Activated gamma-delta T cell treated with anti-CD3 and anti-CD28 coated beads, Interleukin-2, amount 50 U/mL, for 16 hours (primary cell): Measurements from ENCODE around the gene SNRPN.
"Not testable (repeated sequence)": the region's sequence is repeated elsewhere in the genome, so short reads cannot be mapped to it uniquely, and the experiment has no call there.

Source experiments
- DNase-seq: peaks from one replicate; pipeline ENCODE4 v3.0.0-alpha.2; 2020; ENCODE audit warnings: low read depth

The SNRPN gene

DNA sequence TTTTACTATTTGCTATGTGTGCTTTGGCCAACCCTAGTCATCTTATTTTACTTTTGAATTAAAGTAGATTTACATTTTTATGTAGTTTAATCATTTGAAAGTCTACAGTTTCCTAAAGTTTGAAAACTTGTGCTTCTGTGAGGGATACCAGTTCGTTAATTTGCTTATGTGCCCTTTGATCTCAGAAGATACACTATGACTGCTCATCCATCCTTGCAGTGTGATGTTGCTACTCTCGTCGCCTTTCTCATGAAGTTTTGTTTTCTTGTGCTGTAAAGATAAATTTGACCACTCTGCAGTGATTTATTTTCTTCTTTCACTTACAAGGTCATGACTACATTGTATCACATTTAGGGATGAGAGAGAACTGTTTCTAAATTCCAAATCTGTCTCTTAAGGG, 16.3 kb downstream of the SNRPN start:
- no peak for DNase-seq

DNA sequence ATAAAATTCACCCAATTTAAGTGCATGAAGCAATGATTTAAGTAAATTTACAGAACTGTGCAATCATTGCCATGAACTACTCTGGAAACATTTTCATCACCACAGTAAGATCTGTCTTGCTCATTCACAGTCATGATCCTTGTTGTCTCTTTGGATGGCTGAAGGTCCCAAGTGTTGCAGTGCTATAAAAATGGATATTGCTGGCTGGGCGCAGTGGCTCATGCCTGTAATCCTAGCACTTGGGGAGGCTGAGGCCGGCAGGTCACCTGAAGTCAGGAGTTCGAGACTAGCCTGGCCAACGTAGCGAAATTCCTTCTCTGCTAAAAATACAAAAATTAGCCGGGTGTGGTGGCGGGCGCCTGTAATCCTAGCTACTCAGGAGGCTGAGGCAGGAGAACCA, 17.0 kb downstream of the SNRPN start:
- DNase-seq = no peak

DNA sequence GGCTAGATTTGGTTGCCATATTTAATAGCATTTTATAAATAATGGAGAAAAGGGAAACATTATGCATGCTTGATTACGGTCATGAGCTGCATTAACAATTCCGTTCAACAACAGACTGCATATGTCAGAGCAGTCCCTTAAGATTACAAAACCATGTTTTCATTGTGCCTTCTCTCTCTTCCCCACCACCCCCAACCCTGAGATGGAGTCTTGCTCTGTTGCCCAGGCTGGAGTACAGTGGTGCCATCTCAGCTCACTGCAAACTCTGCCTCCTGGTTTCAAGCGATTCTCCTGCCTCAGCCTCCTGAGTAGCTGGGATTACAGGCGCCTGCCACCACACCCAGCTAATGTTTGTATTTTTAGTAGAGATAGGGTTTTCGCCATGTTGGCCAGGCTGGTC, 17.9 kb downstream of the SNRPN start:
- DNase-seq = not testable (repeated sequence)

DNA sequence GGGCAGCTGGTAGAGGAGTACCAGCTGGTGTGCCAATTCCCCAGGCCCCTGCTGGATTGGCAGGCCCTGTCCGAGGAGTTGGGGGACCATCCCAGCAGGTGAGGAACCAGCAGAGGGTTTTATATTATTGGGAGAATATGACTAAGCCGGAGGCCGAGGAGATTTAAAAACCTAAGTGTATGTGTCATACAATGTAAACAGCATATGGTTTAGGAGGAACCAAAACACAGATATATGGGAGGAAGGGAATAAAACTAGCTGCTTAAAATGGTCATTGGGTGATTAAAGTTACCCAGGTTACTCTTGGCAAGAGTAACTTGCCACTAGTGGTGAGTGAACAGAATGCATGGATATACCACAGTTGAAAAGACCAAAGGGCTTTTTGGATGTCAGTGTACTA, 22.1 kb downstream of the SNRPN start:
- no peak for DNase-seq

DNA sequence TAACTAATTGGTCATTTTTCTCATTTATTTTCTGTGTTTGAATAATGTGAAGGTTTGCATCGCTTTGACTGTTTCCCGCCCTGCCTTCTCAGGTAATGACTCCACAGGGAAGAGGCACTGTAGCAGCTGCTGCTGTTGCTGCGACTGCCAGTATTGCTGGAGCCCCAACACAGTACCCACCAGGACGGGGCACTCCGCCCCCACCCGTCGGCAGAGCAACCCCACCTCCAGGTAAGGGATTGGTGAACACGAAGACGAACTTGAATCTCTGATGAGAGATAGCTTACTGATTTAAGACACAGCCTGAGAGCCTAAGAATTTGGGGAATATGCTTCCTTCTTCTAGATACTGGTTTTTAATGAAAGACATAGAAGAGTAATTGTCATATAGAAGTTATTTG, 22.9 kb downstream of the SNRPN start:
- no peak for DNase-seq

DNA sequence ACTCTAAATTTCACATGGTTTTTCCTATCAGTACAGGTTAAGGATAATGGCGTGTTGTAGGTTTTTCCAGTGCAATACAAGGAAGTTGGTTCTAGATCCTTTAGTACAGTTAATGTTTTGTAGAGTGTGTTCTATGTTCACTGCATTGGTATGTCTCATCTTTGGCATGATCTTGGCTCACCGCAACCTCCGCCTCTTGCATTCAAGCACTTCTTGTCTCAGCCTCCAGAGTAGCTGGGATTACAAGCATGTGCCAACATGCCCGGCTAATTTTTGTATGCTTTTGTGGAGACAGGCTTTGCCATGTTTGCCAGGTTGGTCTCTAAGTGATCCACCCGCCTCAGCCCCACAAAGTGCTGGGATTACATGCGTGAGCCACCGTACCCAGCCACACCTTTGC, 30.4 kb downstream of the SNRPN start:
- DNase-seq = no peak

DNA sequence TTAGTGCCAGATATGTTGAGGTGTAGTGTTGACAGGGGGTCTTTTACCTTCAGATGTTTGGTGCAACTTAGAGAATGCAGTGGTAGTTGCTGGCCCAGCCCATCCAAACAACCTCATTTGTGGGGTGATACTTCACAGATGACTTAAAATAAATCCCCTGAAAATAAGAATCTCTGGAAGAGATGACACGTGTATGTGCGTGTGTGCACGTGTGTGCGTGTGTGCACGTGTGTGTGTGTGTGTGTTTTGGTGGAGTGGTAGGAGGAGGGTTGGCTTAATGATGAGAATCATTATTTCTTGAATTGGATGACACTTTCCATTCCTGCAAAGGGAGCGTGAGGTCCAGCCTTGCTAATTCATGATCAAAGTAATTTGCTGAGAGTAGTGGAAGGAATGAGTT, 31.9 kb downstream of the SNRPN start:
- DNase-seq = no peak

DNA sequence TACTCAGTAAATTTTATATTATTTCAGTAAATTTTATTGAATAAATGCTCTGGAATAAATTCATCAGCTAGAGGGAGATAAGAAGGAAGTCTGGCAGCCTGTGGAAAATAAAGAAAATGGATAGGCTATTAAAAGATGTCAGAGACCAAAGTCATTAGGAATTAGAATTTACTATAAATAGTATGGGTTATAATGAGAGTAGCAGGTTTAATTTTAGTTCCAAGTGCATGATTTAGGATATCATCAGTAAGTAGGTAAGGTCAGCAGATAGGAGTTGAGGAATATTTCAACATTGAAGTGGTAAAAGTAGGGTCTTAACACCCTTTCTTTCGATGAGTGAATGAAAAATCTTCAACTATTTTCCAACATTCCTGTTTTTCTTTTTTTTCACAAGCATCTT, 64.6 kb downstream of the SNRPN start:
- no peak for DNase-seq

DNA sequence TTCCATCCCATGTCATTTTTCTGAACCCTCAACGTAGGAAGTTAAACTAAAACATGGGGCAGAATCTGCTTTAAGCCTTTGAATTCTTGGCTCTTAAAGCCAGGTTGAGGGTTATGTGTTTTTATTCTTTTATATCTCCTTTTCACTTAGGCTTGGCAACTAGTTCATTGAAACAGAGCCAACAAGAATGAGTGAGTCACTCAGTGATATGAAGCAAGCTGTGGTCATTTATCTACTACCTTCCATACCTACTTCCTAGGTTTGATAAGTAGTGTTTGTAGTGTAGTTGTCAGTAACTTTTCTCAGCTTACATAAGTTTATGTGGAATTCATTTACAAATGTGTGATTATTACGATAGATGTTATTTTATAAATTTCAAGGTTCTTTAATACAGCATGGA, 67.4 kb downstream of the SNRPN start:
- DNase-seq = no peak
